ENCODE results near the gene EXD3. TPM values are rescaled to one million over a fixed set of nuclear protein-coding genes. Genes with fewer than 3 reads are reported as not detected.

Gene EXD3
- polyA plus RNA-seq, 3 donors: 12.0 to 35.4 (median 16.6) TPM

DNA sequence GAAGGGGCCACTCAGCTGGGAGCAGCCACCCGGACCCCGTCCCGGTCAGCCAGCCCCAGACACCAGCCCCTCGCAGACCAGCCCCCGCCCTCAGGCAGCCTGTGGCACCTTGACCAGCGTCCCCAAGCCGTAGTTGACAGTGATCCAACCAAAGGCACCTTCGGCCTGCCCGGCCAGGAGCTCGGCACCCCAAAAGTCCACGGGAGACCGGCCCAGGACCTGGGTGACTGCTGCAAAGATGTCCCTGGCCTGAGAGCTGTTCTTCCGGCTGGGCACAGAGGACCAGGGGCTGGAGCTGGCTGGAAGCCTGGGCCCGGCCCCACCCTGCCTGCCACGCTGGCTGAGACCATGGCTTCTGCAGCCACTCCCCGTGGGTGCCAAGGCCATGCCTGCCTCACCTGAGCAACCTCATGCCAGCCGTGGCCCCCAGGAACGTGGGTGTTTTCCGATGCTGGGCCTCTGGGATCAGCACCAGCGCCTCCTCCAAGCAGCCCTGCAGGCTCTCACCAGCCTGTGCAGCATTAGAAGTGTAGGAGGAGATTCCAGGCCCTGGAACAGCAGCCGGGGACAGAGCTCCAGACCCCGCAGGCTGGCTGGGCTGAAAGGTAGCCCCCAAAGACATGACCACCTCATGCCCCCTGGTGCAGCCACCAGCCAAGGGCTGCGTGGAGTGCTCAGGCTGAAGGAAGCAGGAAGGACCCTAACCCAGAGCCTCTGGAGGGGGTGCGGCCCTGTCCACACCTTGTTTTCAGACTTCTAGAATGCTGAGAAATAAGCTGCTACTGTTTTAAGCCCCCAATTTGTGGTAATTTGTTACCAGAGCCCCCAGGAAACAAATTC lies 14.0 kb upstream of the EXD3 start:
- DNase-seq (ENCODE audit: extremely low read depth in 1 of 11, low read depth in 9 of 11, low spot score in 4 of 11): no peak

DNA sequence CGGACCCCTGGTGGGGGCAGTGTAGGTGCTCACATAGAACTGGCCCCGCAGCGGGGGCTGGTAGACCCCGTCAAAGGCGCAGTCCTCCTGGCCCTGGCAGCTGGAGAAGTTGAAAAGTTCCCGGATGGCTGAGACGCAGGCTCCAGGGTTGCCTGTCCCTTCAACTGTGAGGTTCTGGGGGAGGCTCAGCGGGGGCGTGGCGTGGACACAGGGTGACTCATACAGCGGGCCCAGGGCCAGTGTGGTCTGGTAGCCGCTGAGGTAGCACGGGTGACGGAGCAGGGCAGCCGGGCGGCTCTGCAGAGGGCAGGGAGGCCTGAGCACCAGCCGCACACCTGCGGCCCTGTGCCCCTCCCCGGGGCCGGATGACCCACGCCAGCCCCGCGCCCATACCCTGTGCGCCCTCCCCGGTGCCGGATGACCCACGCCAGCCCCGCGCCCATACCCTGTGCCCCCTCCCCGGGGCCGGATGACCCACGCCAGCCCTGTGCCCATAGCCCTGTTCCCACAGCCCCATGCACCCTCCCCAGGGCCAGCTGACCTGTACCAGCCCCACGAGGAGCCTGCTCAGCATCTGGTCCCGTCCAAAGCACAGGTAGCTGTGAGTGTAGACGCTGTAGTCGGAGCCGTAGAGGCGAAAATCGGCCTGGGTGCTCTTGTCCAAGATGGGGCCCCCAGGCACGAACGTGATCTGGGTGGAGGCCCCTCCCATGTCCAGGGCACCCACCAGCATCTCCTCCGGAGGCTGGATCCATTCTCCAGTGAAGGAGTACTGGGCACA lies 13.2 kb upstream of the EXD3 start:
- no peak for DNase-seq (ENCODE audit: extremely low read depth in 1 of 11, low read depth in 9 of 11, low spot score in 4 of 11)

DNA sequence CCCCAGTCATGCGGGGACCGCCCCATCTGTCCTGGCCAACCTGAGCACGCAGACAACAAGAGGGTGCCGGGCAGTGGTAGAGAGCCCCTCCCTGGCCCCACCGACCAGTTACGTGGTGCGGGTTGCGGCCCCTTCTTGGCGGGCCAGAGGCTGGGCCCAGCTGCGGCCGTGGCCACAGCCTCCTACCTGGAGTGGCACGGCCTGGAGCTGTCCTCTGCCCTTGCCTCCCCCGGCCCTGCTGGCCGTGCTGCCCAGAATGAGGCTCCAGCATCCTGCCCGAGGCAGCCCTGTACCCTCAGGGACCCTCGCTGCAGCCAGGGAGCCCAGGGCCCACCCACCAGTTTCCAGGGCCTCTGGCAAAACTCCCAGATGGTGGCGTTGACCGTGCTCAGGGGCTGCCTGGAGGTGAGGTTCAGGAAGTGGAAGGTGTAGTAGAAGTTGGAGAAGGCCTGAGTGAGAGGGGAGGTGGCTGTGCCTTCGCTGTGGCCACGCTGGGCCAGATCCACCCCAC lies 12.5 kb upstream of the EXD3 start:
- DNase-seq (ENCODE audit: extremely low read depth in 1 of 11, low read depth in 9 of 11, low spot score in 4 of 11): no peak

GRCh38 chr9:137434498-137435380 lies 11.8 kb upstream of the EXD3 start:
- no peak for DNase-seq (ENCODE audit: extremely low read depth in 1 of 11, low read depth in 9 of 11, low spot score in 4 of 11)

GRCh38 chr9:137433916-137434431 lies 11.0 kb upstream of the EXD3 start:
- no peak for DNase-seq (ENCODE audit: extremely low read depth in 1 of 11, low read depth in 9 of 11, low spot score in 4 of 11)

- no peak for DNase-seq (ENCODE audit: extremely low read depth in 1 of 11, low read depth in 9 of 11, low spot score in 4 of 11)
Measured at GRCh38 chr9:137433349-137433915, 10.5 kb upstream of the EXD3 start.

DNA sequence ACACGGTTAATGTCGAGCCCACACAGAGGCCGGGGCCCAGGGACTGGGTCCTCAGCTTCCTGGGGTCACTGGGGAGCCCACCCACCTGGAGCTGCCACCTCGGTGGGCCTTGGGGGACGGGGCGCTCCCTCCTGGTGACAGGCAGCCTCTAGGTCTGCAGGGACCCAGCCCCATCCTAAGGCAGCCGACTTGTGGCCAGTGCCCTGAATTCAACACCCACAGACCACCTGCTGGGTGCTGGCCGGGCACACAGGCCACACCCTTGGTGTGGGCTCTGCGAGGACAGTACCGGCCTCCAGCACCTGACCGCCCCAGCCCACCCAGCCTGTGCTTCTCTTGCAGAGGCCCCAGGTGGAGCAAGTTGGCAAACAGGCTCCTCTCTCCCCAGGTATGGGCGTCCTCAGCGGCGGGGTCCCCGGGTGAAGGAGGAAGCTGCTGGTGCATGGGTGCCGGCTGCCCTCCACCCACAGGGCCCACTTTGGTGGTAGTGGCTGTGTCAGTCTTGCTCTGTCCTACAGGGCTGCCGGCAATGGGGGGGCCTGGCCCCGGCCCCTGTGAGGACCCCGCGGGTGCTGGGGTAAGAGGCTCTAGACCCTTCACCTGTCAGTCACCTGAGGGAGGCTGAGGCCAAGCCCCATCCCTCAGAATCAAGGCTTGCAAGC lies 9.9 kb upstream of the EXD3 start:
- DNase-seq (ENCODE audit: extremely low read depth in 1 of 11, low read depth in 9 of 11, low spot score in 4 of 11): no peak

- no peak for DNase-seq (ENCODE audit: extremely low read depth in 1 of 11, low read depth in 9 of 11, low spot score in 4 of 11)
Measured at GRCh38 chr9:137431416-137431931, 8.5 kb upstream of the EXD3 start.

DNA sequence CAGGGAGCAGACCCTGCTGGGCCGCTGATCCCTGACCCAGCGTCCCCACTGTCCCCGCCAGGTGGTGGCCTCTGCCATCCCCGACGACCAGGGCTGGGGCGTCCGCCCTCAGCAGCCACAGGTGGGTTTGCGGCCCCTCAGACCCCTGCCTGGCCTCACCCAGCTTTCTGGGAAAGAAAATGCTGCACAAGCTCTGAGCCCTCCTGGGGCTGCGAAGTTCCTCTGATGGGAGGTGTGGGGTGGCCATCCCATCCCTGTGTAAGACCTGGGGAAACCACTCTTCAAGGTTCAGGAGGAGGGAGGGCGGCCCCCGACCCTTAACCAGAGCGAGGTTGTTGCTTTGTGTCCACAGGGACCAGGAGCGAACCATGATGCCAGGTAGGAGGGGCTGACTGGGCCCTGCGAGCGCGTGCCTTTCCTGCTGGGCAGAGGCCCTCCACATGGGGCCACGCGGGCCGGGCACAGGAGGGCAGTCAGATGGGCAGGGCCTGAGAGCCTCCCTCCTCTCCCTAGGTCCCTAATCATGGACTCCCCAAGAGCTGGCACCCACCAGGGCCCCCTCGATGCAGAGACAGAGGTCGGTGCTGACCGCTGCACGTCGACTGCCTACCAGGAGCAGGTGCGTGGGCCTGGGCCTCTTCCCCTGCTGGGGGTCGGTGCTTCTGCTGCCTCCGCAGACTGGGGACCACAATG lies 7.9 kb upstream of the EXD3 start:
- DNase-seq (ENCODE audit: extremely low read depth in 1 of 11, low read depth in 9 of 11, low spot score in 4 of 11): no peak

GRCh38 chr9:137429974-137430722 lies 7.2 kb upstream of the EXD3 start:
- DNase-seq (ENCODE audit: extremely low read depth in 1 of 11, low read depth in 9 of 11, low spot score in 4 of 11): no peak

- no peak for DNase-seq (ENCODE audit: extremely low read depth in 1 of 11, low read depth in 9 of 11, low spot score in 4 of 11)
Measured at GRCh38 chr9:137429546-137429890, 6.6 kb upstream of the EXD3 start.

DNA sequence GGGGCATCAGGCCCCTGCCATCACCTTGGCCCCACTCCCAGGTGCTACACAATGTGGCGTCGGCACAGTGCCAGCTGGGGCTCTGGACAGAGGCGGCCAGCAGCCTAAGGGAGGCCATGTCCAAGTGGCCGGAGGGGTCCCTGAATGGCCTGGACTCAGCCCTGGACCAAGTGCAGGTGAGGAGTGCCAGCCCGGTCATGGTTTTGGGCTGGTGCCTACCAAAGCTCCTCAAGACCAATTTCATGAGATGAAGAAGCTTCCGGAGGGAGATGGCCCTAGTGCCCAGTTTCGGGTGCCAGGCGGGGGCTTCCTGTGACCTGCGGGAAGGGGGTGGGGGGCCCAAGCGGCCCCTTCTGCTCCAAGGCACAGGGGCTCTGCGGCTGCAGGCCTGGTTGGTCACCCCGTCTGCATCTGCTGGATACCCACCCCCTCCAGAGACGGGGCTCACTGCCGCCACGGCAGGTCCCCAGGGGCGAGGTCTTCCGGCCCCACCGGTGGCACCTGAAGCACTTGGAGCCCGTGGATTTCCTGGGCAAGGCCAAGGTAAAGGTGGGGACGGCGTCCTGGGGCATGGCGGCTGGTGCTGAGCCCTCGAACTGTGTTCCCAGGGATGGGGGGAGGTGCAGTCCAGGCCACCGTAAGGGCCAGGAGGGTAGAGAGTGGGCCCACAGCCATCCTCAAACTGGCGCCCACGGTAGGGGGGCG lies 6.0 kb upstream of the EXD3 start:
- no peak for DNase-seq (ENCODE audit: extremely low read depth in 1 of 11, low read depth in 9 of 11, low spot score in 4 of 11)

- no peak for DNase-seq (ENCODE audit: extremely low read depth in 1 of 11, low read depth in 9 of 11, low spot score in 4 of 11)
Measured at GRCh38 chr9:137428311-137428630, 5.3 kb upstream of the EXD3 start.

- no peak for DNase-seq (ENCODE audit: extremely low read depth in 1 of 11, low read depth in 9 of 11, low spot score in 4 of 11)
Measured at GRCh38 chr9:137427454-137428310, 4.7 kb upstream of the EXD3 start.

DNA sequence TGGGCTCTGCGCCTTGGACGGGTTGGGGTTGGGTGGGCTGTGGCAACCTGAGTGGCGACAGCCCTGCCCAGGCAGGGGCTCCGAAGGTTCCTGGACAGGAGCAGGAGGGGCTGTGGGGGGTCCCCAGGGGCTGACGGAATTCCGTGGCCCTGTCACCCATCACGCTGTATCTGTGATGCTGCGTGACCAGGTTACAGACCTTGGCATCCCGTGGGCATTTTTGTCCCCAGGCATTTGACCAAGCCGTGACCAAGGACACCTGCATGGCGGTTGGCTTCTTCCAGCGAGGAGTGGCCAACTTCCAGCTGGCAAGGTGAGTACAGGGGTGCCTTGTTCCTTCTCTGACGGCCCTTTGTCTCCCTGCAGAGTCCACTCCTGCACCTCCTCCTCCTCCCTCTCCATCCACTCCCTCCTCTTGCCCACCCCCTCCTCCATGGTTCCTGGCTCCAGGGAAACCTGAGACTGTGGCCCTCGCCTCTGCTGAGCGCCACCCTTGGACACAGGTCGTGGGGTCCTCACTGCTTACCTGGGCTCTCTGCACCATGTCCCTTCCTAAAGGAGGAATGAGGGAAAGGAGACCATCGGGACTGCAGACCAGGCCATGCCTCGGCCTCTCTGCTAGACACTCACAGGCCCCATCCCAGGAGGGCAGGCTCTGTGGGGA lies 3.2 kb upstream of the EXD3 start:
- no peak for DNase-seq (ENCODE audit: extremely low read depth in 1 of 11, low read depth in 9 of 11, low spot score in 4 of 11)

Measured in renal cortex interstitium (tissue), 11 donors.